HG02938 (cell line): ENCODE data around the gene LCOR.

Experiments
- ATAC-seq: cut with Tn5 transposase; IDR thresholded peaks from one replicate; pipeline ENCODE4 v1.9.1; 2021; ENCODE audit warnings: mild to moderate bottlenecking, moderate library complexity; ENCODE audit not compliant: unreplicated experiment

Gene LCOR

GRCh38 chr10:96984541-96985131 is 152.5 kb downstream of the LCOR start:
- peak; percentile 78 for ATAC-seq

- ATAC-seq, result no peak
Observed at GRCh38 chr10:96986200-96986856, 154.2 kb downstream of the LCOR start.

DNA sequence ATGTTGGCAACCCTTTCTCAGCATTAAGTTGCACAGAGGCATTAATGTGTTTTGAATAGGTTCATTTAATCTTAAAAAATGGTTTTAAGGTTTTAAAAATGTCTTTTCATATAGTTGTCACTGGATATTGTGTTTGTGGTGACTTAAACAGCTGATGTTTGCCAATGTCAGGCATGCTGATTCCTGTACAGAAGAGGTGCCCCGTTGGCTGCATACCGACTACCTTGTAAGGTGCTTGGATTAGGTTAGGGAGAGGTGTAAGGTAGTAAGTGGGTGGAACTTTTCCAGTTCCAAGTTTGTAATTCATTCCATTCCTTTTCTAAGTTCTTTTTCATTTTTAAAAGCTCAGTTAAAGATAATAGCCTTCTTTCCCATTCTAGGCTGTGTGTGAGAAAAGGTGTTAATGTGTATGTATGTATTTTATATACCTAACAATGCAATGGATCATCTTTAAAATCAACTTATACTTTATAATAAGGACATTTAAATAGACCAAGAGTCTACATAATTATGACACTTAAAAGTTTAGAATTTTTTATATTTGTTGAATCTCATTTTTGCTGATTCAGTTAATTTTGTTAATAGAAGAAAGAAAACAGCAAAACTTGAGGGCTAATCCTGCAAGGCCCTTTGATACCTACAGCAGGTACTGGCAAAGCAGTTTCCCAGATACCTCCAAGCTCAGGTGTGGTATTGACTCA is 155.2 kb downstream of the LCOR start:
- no peak for ATAC-seq

GRCh38 chr10:96987842-96988175 is 155.7 kb downstream of the LCOR start:
- no peak for ATAC-seq

DNA sequence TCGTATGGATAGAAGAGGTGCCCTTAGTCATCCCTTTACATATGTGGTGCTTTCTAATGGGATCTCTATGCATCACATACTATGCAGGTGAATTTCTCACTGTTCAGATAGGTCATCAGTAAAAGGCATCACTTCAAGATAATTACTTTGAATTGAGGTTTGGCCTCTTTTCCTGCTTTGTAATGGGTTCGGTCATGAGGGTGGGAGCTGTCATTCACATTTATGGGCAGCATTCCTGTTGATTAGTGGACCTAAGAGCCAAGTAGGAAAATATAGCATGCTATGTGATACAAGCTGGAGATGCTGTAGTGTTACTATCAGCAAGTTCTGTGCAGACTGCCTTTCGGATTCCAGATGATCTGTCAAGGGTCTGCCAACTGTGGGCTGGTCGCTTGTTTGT is 156.3 kb downstream of the LCOR start:
- no peak for ATAC-seq

DNA sequence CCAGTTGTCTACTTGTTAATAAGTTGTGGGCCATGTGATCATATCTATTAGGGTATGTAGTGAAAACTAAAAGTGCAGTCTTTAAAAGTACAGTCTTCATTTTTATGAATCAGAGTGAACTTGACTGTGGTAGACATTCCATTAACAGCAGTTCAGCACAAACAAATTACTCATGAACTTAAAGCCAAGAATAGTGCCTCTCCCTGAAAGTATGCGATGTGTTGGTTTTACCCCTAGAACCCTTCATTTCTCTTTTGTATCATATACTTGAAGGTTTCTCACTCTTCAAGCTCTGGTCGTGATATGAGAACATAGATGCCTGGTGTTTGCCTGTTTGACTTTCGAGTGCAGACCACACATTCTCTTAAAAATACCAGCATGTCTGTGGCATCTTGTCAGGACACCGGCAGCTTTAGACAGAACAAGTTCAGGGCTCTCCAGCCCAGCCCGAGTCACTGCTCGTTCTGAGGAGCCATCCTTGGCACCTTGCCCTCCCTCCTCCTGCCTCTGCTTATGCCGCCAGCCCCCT is 159.3 kb downstream of the LCOR start:
- no peak for ATAC-seq

DNA sequence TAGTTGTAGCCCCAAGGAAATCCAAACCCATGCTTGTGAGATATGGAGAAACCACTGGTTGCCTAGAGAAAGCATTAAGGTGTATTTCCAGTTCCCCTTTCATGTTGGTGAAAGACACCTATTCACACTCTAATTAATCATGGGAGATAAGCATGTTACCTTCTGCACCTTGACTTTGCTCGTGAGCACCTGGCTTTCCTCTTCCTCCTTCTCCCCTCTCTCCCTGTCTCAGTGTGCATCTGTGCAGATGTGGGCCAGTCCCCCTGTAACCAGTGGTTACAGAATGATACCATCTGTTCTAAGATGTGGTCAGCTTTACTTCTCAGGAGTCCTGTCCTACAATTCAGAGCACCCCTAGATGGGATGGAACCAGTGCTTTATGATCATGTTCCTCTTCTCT is 160.6 kb downstream of the LCOR start:
- peak; percentile 64 for ATAC-seq

DNA sequence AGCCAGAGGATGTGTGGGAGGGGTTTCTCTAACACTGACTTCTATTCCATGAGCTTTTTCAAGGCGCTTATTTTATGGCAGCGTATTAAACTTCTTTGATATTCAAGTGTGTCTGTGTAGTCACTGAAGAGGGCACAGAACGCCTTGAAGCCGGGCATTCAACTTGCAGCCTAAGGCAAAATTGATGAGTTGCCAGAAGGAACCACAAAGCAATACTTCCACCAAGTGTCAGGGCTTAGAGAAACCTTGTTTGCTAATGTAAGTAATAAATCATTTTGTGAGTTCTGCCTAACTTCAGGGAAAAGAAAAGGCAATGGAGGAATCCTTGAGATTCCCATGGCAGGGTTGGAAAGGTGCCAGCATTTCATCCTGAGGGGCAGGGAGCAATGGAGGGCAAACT is 163.8 kb downstream of the LCOR start:
- ATAC-seq, result no peak

DNA sequence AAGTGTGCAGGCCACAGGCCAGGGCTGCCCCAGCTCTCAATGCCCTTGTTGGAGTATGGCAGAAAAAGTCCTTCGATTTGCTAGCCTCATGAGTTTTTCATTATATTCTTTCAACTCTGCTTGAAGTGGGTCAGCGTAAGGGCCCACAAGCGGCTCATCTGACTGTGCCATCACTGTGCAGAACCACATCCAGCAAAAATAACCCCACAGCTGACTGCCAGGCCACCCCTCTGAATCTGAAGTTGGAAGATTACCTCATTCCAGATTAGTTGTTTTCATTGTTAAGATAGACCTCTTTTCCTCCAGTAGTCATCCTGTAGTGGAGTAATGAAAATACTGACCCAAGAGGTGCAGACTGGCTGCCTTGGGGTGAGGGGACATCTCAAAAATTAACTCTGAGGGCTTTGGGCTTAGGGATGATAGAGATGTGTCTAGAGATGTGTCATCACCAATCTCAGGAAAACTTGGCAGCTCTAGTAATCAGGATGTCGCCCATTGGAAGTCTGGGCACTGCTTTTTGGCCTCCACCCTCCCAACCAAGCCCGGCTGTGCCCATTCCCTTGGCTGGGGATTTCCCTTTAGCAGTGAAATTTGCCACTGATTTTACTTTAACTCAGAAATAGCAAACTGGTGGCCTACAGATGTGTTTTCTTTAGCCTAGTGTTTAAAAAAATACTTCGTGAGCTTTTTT is 164.3 kb downstream of the LCOR start:
- no peak for ATAC-seq

DNA sequence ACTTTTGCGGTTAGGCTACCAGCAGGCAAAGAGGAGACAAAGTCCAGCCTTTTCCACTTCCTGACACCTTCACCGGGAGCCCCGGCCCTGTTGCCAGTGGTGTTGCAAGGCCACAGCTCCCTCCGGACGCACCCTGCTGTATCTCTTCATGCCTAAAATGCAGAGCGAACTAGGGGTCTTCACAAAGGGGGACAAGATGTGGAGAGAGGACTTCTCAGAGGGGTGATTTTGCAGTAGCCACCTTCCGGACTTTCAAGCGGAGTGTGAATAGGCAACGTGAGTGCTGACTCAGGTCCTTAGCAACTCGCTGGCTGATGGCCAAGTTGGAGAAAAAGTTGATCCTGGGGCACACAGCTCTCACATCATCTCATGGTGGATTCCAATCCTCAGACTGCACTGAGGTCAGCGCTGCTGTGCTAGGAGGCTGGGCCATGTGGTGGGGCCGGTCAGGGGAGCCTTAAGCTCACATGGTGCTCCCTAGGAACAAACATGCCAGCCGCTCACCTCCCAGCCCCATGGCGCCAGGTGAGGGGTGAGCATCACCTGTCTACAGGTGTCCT is 166.3 kb downstream of the LCOR start:
- no peak for ATAC-seq

GRCh38 chr10:96999337-96999736 is 167.2 kb downstream of the LCOR start:
- no peak for ATAC-seq

DNA sequence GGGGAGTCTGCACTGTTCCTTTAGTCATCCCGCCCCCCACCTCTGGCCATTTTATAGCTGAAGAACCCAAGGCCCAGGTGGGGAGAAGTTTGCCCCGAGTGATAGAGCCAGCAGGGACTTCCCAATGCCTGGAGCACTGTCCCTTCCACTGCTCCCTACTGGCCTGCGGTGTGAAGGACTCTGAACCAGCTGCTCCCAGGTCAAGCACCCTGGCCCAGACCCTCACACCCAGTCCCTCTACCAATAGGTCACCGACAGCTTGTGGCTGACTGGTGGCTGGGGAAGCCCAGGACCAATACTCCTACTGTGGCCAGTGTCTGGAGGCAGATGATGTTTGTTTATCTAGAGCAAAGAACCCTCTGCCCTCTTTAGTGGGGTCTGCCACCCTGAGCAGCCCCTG is 167.9 kb downstream of the LCOR start:
- no peak for ATAC-seq

- no peak for ATAC-seq
Observed at GRCh38 chr10:97000487-97001182, 168.5 kb downstream of the LCOR start.

- no peak for ATAC-seq
Observed at GRCh38 chr10:97001183-97001991, 169.3 kb downstream of the LCOR start.

DNA sequence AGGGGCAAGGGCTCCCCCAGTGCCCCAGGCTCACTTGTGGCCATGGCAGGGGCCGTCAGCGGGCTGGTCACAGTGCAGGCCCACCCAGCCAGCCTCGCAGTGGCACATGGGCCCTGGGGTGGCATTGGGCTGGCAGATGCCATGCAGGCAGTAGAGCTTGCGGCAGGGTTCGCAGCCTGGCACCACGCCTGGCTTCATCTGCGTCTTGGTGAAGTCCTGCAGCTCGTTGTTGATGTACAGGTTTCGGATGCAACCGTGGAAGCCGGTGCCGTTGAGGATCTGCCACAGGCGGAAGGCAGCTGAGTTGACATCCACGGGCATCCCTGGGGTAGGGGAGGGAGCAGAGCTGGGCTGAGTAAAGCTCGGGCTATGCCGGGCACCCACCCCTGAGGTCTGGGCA is 170.6 kb downstream of the LCOR start:
- no peak for ATAC-seq

- ATAC-seq, result no peak
Observed at GRCh38 chr10:97003151-97003803, 171.2 kb downstream of the LCOR start.

DNA sequence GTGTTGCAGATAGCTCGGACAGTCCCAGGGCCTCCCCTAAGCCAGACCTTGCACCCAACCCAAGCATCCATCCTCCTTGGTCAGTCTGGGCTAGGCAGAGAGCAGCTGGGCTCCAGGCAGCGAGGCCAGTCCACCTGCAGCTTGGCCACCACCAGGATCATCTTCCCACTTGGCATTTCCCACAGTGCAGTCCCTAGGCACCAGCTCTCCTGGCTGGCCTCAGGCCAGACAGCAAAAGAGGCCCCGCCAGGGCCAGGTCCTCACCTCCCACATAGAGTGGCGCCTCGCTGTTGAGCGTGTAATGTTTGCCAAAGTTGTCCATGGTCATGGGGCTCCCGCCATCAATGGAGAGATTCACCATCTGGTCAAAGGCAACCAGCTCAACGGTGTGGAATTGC is 171.7 kb downstream of the LCOR start:
- no peak for ATAC-seq

DNA sequence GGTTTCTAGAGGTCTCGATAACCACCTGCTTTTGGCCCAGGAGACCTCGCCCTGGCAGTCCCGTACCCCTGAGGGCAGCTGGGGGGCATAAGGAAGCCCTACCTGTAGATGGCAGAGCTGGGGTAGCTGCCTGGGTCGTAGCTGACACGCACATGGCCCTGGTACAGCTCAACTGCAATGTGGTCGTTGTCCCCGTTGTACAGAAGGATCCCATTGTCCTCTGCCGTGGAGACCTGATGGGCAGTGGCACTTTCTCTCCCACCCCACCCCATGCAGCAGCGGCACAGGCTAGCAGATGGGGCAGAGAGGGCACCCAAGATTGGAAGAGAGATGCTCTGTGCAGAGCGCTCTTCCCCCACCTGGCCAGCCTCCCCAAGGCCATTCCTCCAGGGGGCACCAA is 172.5 kb downstream of the LCOR start:
- no peak for ATAC-seq

GRCh38 chr10:97005349-97005748 is 173.3 kb downstream of the LCOR start:
- ATAC-seq, result no peak
